WI38 (cell line): Measurements from ENCODE around the gene PDGFRA.

Experiments
- H3K4me3 ChIP-seq: 2 replicates; pipeline ENCODE4 v1.5.1; 2011; ENCODE audit warnings: low read depth, mild to moderate bottlenecking, control low read depth, low read length
- TF ChIP-seq, protein P1 (sequence below): IDR thresholded peaks from 2 replicates; pipeline ENCODE4 v1.5.1; 2012; ENCODE audit warnings: low read depth, mild to moderate bottlenecking, control low read depth, low read length

The PDGFRA gene

DNA sequence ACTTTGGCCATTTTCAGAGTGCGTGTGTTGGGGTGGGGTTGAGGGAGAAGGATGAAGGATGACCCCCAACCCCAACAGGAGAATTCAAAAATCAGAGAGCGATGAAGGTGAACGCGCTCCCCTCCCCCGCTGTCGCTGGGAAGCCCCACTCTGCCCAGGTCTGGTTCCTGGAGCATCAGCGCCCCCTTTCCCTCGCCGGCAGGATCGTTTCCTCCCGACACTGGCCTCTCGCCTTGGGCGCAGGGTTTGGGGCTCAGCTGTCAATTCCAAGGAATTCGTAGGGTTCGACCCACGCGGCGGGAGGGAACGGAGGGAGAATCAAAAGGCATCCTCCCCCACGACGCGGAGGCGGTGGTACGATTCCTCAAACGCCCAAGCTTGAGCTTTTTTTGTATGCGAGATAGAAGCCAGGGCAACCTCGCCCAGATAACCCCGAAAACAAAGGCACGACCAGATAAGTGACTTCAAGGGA lies 1.0 kb upstream of the PDGFRA start:
- TF ChIP-seq, protein P1, sequence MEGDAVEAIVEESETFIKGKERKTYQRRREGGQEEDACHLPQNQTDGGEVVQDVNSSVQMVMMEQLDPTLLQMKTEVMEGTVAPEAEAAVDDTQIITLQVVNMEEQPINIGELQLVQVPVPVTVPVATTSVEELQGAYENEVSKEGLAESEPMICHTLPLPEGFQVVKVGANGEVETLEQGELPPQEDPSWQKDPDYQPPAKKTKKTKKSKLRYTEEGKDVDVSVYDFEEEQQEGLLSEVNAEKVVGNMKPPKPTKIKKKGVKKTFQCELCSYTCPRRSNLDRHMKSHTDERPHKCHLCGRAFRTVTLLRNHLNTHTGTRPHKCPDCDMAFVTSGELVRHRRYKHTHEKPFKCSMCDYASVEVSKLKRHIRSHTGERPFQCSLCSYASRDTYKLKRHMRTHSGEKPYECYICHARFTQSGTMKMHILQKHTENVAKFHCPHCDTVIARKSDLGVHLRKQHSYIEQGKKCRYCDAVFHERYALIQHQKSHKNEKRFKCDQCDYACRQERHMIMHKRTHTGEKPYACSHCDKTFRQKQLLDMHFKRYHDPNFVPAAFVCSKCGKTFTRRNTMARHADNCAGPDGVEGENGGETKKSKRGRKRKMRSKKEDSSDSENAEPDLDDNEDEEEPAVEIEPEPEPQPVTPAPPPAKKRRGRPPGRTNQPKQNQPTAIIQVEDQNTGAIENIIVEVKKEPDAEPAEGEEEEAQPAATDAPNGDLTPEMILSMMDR = peak; percentile 86
- H3K4me3 ChIP-seq = peak overlapping the region; percentile 78

DNA sequence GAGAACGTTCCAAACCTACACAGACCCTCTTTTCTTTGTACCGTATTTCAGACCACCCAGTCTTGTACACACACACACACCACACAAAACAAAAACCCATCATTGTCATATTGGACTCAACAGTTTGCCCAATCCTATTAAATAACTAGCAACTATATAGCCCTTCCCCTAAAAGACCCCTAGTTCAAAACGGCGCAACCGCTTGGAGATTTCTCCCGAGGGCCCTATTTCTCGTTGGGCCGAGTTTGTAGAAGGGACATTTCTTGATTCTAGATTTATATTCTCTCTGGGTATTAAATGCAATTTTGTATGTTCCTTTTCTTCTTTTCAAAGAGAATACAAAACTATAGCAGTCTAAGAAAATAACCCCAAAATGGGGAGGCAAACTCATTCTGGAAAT lies 547 bp upstream of the PDGFRA start:
- peak overlapping the region; percentile 78 for H3K4me3 ChIP-seq
- TF ChIP-seq, protein P1 = no peak

DNA sequence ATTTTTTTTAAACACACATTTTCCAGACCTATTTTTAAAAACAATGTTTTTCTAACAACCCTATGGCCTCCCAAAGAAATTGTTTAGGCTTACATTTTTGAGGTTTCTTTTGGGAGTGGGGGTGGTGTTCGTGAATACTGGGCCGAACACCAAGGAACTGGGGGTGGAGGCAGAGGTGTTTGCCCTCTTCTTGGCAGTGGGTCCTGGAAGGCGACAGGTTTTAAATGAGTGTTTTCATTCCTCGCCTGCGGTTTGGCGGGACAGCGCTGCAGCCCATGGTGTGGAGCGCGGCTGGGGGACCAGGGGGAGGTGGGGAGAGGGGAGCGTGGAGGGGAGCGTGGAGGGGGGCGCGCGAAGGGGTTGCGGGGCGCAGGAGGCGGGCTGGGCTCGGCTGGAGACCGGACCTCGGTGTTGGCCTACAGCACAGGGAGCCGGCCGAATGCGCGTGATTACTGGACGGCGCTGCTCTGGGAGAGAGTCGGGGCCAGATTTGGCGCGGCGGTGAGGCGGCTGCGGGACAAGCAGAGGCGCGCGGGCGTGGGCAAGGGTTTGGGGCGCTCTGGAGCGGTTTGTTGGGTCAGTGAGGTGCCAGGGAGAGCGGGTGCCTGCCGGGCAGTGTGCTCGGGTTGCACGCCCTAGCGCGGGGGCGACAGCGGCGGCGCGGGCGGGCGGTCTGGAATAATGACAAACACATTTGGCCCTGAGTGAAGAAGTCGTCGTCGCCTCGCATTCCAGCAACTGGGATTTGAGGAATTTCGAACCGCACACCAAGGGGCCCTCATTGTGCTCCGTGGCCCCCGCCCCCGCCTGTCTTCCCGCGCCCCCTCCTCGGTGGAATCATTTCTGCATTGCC lies 764 bp downstream of the PDGFRA start:
- H3K4me3 ChIP-seq = peak overlapping the region; percentile 78
- TF ChIP-seq, protein P1 = no peak

DNA sequence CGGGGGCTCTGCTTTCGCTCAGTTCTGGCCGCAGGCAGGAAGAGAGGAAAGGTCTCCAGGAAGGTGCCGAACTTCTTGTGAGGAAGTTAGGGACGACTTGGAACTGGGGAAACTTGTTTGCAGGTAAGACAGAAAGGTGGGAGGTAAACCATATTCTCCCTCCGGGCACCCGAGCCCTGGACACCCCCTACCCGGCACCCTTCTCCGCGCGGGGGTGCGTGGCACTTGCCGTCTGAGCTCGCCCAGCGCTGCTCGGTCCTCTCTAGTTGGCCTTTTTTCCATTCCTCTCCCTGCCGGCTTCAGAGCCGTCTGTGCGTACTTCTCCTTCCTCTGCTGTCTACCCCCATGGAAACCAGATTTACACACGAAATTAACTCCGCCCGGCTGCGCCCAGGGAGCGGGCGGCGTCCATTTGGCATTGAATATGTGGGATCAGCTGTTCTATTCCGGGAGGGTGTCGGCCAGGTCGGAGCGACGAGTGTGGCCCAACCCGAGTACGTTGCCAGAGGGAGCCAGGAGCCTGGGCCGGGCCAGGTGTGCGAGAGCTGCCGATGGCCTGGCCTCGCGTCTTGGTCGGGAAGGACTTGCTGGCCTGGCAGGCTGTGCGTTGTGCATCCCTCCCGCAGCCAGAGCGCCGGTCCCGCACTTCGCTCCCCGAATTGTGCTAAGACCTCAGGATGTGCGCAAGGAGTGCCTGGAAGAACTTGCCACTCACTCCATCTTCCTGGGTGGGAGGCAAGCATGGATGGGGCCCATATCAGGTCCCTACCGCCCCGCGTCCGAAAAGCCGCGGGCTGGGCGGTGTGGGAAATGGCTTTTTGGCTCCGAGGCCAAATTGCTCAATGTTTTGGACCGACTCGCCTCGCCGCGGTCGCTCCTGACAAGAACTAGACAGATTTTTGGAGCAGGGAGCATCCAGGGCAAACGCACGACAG lies 1.7 kb downstream of the PDGFRA start:
- H3K4me3 ChIP-seq = peak overlapping the region; percentile 78
- TF ChIP-seq, protein P1 = no peak

DNA sequence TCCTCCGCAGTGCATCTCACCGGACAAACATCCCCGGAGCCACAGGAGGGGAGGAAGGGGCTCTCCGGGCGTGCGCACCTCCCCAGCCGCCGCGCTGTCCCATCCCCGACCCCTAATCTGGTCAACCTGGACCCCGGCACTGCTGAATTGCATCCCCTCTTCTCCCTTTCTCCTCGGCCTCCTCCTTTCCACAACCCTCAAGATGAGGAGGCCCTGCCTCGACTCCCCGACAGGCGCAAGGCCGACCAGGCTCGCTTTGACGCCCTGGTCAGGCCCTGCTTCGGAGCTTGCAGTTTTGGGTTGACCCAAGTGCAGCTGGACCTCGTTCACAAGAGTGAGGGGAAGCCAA lies 2.3 kb downstream of the PDGFRA start:
- TF ChIP-seq, protein P1 = no peak
- H3K4me3 ChIP-seq = peak overlapping the region; percentile 78

DNA sequence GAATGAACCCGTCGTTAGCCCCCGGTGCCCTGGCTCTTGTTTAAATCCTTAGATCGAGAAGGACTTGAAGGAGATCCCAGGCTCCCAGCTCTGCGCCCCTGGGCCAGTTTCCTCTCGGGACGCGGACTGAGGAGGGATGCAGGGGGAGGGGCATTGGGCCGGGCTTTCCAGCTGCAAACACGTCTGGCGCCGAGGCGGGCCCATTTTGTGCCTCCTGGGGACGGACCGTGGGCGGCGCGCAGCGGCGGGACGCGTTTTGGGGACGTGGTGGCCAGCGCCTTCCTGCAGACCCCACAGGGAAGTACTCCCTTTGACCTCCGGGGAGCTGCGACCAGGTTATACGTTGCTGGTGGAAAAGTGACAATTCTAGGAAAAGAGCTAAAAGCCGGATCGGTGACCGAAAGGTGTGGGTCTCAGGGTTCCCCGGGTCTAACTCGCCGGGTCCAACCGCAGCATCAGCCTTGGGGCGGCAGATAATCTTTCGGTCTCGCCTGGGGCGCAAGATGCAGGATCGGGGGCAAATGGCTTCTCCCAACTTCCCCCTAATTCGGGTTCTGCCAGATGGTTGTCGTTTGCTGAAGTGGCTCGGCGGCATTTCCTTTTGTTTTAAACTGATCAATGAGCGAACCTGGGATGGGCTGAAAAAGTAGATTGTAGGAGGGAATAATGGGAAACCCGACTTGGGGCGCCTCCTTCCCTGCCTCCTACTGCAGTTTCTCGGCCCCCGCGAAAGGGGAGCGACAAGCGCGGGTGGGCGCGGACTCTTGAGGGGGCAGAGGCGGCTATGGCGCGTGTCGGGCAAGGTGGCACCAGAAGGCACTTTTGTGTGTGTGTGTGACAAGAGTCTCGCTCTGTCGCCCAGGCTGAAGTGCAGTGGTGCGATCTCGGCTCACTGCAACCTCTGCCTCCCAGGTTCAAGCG lies 2.9 kb downstream of the PDGFRA start:
- peak overlapping the region; percentile 78 for H3K4me3 ChIP-seq
- TF ChIP-seq, protein P1 = no peak
